Stimulated activated CD8-positive, alpha-beta memory T cell treated with anti-CD3 and anti-CD28 coated beads, Interleukin-15, amount 100 ng/mL, for 24 hours (primary cell): ENCODE results near the gene ARRB1.

Experiments used
- DNase-seq: peaks from one replicate; pipeline ENCODE4 v3.0.0-alpha.2; 2020; ENCODE audit warnings: low read depth

ARRB1 gene

DNA sequence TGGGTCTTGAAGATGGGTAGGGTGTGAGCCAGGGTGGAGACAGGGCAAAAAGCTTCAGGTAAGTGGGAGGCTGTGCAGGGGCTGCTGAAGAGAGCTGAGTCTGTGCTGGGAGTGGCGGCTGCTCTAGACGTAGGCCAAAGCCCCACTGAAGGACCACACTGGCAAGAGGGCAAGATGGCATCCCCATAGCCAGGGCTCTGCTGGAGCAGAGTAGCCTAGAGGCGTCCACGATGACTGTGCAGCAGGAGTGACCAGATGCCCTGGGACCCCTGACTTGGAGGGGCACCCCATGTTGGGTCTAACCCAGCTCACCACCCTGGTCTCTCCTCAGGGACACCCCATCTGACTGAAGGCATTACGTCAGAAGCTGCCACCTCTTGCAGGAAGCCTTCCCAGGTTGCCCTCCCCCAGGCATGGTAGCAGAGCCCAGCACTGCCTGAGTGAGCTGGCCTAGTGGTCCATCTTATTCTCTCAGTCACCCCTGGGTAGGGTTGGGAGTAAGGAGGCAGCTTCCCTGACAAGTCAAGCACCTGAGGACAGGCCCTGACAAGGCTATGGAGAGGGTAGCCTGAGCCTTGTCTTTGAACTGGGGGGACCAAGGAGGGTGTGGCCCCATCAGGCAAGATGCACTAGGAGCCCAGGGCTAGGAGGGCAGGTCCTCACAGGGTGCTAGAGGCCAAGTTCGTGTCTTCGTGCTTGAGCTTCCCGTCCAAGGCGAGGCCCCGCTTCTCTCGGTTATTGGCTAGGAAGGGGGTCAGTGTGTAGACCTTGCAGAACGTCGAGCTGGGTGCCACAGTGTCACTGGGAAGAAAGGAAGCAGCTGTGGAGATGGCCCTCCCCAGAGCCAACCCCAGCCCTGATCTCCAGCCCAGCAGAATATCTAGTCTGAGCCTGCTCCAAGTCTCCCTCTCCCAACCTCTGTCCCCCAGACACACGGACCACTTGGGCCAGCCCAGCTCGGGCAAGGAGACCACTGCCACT is 77.8 kb downstream of the ARRB1 start:
- DNase-seq = no peak

DNA sequence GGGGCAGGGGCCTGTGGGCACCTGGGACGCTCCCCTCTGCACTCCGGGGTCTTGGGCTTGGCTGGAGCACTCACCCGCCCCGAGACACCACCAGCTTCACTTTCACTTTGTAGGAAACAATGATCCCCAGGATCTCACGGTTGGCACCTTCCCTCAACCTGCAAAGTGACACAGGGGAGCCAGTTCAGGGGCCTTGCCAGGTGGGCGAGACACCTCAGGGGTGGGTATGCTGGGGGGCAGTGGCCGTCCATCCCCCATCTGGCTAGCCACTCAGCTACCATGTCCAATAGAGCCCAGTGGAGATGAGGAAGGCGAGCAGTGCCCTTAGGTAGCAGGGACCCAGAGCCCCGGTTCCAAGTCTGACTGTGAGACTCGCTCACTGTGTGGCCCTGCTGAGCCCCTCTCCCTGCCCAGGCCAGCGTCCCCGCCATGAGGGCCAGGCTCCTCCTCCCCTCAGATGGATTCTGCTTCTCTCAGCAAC is 78.6 kb downstream of the ARRB1 start:
- DNase-seq = no peak

DNA sequence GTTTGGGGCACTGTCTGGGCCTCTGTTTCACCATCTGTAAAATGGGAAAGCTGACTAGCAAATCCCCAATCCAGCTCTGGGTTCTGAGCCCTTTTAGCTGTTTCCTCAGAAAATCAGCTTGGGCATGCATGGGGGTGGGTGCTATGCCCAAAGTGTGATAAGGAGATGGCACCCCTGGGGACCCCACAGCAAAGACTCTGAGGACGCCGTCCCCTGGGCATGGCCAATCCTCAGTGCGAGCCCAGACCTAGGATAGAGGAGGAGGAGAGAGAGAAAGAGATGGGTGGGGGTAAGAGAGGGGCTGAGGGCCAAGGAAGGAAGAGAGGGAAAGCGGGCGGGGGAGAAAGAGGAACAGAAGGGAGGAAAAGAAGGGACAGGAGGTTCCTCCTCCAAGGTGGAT is 79.1 kb downstream of the ARRB1 start:
- no peak for DNase-seq

DNA sequence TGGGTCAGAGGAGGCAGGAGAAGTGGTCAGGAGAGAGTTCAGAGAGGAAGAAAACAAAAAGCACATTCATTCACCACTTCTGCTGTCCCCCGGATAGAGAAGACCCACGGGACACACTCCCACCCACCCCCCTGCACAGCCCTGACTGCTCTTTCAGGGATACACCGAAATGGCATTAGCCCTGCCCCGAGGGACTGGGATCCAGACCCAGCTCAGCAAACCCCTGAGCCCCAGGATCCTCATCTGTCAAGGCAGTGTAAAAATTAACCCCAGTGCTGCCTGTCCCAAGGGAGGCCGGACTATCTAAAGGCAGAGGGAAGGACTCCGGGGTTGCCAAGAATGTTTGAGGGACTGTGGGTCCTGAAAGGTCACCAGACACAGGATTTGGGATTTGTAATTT is 79.7 kb downstream of the ARRB1 start:
- no peak for DNase-seq

DNA sequence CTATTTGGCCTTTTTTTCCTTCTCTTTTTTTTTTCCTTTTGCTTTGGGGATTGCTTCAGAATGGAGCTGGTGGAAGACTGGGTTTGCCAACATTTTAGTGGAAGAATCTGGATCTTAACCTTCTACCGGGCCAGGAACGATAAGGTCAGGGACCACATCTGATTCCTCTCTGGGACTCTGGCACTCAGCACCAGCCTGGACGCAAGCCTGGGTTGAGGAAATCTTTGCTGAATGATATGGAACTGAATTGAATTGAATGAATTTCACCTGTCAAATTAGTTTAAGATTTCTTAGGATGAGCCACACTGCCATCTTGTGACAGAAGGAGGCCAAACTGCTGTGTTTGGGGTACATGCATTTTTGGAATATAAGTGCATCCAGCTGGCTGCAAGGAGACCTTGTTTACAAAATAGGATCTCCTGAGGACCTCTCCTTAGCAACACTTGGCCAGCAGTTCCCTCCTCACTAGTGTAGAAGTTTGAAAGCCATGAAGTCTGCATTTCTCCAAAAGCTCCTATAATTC is 80.5 kb downstream of the ARRB1 start:
- DNase-seq = no peak

DNA sequence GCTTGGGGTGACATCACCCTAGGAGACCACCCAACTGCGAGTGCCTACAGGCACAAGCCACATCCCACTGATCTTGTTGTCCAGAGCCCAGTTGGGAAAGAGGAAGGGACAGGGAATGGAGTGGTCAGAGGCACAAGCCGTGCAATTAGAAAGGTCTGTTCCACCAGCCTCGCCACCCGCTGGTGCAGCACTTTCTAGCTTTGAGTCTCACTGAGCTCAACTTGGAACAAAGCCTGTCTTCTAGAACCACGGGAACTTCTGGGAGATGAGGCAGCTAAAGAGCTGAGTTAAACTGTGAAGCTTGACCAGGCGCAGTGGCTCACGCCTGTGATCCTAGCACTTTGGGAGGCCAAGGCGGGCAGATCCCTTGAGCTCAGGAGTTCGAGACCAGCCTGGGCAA is 81.6 kb downstream of the ARRB1 start:
- DNase-seq = no peak

DNA sequence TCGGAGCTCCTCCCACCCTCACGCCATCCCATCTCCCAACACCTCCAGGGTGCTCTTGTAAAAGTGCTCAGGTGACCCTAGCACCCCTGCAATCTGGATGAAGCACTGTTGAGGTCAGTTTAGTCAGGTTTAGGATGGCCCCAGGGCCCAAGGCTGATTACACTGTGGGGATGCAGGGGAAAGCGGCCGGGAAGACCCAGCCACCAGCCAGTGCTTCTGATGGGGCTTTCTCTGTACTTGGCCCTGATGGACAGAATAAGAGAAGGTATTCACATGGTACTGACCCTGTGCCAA is 82.1 kb downstream of the ARRB1 start:
- DNase-seq = no peak

DNA sequence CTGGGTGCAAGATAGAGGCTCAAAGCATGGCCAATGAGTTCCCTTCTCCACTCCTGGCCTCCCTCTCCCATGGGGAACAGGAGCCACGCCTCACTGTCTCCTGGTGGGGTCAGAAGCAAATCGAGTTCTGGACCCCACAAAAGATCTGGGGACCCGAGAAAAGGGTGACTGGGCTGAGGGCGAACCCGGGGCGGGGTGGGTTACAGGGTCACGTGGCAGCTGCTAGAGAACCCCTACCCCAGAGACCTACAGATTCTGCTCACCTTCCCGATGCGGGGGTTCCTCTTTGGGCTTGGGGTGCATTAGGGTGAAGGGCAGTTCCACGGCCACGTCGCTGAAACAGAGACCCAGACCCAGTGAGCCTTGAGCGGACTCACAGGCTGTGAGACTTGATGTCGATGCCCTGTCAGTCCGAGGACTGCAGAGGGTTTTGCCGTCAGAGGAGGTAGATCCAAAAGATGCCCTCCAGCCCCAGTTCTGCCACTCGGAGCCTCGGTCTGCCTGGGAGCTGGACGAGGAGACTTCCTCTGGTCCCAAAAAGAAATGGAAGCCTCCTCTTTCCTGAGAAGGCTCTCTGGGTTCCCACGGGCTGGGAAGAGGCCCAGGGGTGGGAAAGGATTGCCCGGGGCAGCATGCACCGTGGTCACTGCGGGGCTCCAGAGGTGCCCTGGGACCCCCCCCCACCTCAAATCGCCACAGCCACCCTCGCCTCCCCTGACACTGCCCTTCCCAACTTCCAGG is 82.7 kb downstream of the ARRB1 start:
- no peak for DNase-seq

DNA sequence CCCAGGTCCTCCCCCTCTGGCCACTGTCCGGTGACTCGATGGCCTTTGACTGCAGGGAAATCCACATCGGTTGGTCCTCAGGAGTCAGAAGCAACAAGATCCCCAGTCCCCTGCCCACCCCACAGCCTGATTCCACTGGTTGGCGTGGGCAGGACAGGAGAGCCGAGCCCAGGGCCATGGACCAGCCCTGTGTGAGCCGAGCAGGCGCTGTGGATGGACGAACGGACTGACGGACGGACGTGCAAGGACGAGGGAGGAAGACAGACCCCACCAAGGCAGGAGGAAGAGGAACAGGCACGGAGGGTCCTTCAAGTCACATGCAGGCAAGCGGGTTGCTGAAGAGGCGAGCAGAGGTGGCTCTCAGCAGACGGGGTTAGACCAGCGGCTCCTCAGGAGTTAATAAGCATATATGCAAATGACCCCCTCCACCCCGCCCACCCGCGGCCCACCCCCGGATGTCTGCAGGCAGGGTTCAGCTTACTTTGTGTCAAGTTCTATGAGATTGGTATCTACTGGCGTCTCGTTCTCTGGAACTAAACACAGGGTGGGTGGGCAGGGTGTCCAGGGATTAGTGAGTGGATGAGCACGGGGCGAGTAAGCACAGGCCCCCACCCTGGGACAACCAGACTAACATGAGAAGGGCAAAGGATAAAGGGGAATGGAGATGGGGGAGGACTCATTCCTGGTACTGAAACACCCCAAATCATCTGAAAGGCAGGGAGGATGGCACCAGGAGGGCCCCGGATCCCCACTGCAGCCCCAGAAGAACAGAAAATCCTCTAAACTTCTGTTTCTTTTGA is 84.1 kb downstream of the ARRB1 start:
- DNase-seq = no peak

DNA sequence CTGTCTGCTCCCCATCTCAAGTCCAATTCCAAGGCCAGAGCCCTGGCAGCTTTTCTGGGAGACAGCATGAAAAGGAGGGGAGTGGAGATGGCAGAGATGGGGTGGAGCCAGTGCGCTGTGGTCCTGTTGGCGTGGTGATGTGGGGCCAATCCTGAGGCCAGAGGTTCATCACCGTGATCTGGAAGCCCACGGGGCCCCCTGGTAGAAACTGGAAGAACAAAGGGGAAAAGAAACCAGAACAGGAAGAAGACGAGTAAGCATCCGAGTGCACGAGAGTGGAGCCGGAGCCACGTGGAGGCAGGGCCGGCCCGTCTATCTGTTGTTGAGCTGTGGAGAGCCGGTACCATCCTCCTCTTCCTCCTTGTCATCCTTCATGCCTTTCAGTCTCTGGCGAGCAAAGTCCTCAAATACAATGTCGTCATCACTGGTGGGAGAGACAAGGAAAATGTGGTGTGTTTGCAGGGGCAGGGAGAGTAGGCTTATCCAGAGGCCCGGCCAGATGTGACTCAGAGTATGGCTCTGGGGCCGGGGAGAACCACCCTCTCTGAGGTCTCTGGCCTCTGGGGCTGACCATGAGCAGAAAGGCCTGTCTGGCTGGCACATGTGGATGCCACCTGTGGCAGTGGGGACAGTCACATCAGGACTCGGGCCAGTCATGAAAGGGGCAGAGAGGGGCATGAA is 85.5 kb downstream of the ARRB1 start:
- no peak for DNase-seq

DNA sequence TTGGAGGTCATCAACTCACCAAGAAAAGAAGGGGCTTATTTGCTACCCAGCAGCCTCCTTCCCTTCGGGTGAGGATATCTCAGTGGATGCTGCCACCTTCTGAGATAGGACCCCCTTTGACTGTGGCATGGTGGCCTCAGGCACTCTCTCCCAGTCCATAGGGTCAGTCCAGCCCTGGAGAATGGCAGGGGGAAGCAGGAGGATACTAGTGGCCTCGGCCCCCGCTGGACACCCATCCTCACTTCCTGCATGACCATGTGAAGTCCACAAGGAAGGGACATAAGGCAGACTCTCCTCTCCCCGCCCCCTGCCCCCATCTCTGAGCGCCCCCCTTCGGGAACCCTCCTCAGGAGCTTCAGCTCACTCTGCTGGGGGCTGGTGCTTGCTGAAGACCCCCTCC is 86.5 kb downstream of the ARRB1 start:
- DNase-seq = no peak

DNA sequence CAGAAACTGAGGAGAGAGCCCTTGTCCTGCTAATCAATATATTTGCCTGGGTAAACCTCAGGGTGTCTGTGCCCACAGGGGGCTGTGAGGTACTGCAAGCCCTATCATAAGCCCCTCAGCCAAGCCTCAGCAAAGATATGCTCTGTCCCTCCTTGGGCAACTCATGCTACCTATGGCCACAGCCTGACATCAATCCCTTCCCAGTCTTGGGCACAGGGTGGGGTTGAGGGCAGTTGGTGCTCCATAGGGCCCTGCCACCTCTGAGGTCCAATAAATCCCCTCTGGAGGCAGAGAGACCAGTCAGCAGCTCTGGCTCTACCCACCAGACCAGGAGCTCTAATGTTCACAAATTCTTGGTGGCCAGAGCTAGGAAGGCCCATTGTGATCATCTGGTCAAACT is 87.1 kb downstream of the ARRB1 start:
- DNase-seq = no peak

DNA sequence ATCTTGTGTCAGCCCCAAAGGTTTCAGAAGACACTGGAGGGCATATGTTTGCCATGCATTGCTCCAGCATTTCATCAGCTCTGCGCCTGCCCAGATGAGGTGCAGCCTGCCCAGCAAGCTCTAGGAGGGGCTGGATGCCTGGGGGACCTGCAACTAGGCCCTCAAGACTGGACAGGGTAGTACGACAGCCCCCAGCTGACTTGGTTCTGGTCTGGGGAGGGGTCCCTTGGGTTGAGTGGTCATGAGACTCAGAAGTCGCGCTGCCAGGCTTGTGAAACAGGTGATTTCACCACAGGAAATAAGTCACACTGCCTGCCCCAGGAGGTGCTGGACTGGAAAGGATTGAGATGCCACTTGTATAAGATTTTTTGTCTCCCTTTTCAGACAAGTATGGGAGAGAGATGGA is 87.5 kb downstream of the ARRB1 start:
- no peak for DNase-seq

DNA sequence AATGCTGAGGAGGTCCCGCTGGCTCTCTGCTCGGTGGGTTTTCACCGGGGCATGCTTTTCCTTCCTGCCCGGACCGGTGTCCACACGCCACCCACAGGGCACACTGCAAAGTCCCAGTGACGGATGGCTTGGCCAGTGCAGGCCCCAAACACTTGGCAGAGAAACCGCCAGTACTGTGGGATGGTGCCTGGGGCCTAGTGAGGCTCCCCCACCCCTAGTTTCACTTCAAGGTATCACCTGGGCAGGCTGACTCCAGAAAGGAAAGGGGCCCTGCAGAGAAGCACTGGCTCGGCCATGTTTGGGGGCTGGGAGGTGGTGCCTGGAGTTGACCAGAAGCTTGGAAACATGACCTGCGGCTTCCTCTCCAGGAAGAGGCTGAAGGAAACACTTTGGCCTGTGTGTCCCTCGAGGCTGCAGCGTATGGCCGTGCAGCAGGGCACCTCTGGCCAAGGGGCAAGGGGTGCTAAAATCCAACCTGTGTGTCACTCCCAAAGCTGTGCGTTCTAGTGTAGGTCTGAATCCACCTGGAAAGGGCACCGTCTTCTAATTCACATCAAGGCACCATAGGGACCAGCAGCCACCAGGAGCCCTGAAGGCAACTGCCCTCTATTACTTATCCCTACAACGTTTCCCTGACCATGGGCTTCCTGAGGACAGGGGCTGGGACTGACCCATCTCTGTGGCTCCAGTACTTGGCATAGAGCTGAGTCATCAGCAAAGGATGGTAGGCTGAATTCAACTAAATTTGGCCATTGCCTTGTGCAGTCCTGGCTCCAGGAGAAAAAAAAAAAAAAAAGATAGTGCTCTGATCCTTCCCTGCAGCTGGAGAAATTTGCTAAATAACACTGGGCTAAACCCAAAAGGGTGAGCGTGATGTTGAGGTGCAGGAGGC is 88.3 kb downstream of the ARRB1 start:
- DNase-seq = no peak

DNA sequence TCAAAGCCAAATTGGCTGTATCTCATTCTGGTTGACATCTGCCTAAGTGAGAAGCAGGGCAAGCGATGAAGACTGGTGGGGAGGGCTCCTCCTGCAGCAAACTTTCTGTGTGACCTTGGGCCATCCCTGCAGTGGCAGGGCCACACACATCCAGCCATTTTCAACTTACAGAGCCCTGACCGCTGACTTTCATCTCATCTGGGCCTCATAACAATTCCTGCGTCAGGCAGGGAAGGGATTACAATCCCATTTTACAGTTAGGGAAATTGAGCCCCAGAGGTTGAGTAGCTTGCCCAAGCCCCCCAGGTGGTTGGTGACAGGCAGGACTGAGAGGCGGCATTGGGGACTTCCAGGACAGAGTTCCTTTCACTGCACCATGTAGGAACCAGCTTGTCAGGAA is 89.0 kb downstream of the ARRB1 start:
- DNase-seq = no peak

DNA sequence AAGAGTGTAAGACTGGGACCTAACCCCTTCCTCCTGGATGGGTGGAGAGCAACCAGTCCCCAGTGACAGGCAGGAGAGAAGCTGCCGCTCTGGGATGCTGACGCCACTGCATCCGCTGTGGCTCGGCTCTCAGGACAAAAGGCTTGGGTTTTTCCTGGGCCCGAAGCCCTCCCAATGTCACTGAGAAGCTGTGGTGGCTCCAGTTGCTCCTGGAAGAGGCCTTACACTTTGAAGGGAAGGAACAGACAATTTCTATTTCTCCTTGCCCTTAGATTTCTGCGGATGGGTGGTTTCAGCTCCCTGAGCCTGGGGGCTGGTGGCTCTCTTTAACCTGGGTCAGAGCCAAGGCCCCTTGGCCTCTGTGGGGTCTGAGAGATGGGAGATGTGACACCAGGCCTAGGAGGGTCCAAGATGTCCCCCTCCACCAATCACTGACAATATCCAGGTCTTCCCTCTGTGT is 89.5 kb downstream of the ARRB1 start:
- no peak for DNase-seq

DNA sequence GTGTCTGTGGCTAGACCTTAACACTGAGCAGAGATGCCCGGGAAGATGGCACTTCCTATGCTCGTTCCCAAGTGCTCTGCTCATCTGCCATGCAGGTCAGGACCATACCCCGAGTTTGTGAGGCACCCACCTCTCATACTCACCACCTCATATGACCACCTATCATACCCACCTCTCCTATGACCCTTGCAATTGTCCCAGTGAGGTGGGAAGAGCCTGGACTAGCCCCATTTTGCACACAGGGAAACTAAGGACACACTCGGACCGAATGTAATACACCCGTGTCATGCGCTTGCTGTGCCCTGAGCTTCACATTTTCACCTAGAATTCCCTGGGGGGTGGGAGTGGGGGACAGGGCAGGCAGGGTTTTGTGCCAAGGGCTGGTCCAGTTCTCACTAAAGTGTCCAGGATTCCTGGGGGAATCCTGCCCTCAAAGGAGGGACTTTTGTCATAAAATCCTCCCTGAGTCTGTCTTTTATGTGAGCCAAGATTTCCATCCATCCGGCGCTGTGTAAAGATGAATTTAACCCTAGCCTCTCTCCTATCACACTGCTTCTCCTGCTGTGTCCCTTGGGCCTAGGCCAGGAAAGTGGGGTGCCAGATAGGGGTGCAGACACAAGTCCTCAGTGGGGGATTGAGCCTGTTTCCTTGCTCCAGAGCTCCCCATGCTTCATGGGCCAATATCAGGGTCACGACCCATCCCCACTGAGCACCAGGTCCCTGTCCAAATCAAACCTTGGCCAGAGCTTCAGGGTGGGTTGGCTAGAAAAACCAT is 90.9 kb downstream of the ARRB1 start:
- DNase-seq = no peak

DNA sequence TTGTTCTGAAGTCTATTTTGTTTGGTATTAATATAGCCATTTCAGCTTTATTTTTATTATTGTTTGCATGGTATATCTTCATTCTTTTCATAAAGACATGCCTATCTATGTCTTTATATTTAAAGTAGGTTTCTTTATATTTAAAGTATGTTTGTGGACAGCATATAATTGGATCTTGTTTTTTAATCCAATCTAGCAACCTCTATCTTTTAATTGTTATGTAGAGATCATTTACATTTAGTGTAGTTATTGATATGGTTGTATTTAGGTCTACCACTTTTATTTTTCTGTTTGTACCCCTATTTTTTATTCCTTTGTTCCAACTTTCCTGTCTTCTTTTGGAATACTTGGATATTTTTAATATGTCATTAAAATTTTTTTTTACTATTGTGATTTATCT is 97.1 kb downstream of the ARRB1 start:
- DNase-seq = no peak

DNA sequence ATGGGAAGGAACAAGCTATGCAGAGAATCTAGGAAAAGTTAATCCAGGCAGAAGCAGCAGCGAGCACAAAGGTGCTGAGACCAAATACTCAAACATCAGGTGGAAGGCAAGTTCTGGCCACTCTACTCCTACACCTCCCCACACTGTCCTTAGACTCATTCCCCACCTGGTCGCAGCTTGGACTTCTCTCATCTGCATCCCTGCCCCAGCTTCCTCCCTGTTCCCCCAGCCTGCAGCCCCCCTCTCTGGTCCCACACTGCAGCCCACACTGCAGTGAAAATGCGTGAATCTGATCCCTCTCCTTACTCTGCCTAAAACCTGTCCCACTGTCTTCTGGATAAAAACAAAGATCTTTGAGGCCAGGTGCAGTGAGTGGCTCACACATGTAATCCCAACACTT is 101.8 kb downstream of the ARRB1 start:
- no peak for DNase-seq

DNA sequence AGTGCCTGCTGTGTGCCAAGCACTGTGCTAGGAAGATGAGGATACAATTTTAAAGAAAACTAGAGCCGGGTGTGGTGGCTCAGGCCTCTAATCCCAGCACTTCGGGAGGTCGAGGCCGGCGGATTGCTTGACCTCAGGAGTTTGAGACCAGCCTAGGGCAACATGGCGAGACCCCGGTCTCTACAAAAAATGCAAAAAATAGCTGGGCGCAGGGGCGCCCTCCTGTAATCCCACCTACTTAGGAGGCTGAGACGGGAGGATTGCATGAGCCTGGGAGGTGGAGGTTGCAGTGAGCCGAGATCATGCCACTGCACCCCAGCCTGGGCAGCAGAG is 102.6 kb downstream of the ARRB1 start:
- no peak for DNase-seq
